ENCODE results near the gene FAM120A.

FAM120A gene

GRCh38 chr9:93532141-93532540, 80.7 kb downstream of the FAM120A start:
- DNase-seq (ENCODE audit: low read depth): no peak
- no peak for TF ChIP-seq CTCF (IDR thresholded peaks at IDR 0.05; ENCODE audit: insufficient read depth, low read depth, low read length, missing control alignments)

GRCh38 chr9:93533863-93534262, 82.4 kb downstream of the FAM120A start:
- DNase-seq (ENCODE audit: low read depth): no peak
- H3K4me3 ChIP-seq (ENCODE audit: low read depth, low read length): no peak overlapping the region
- no peak for TF ChIP-seq CTCF (IDR thresholded peaks at IDR 0.05; ENCODE audit: insufficient read depth, low read depth, low read length, missing control alignments)

More at GRCh38 chr9:93532141-93532540, 80.7 kb downstream of the FAM120A start:
- no peak overlapping the region for H3K4me3 ChIP-seq (ENCODE audit: low read depth, low read length)

GRCh38 chr9:93536167-93536566, 84.7 kb downstream of the FAM120A start:
- TF ChIP-seq CTCF (IDR thresholded peaks at IDR 0.05; ENCODE audit: insufficient read depth, low read depth, low read length, missing control alignments): no peak
- no peak overlapping the region for H3K4me3 ChIP-seq (ENCODE audit: low read depth, low read length)
- DNase-seq (ENCODE audit: low read depth): no peak

- no peak for DNase-seq (ENCODE audit: low read depth)
- no peak for TF ChIP-seq CTCF (IDR thresholded peaks at IDR 0.05; ENCODE audit: insufficient read depth, low read depth, low read length, missing control alignments)
- no peak overlapping the region for H3K4me3 ChIP-seq (ENCODE audit: low read depth, low read length)
Observed at GRCh38 chr9:93536874-93537273, 85.4 kb downstream of the FAM120A start.

GRCh38 chr9:93540305-93540704, 88.8 kb downstream of the FAM120A start:
- no peak overlapping the region for H3K4me3 ChIP-seq (ENCODE audit: low read depth, low read length)
- no peak for DNase-seq (ENCODE audit: low read depth)
- TF ChIP-seq CTCF (IDR thresholded peaks at IDR 0.05; ENCODE audit: insufficient read depth, low read depth, low read length, missing control alignments): no peak

- no peak for DNase-seq (ENCODE audit: low read depth)
- no peak for TF ChIP-seq CTCF (IDR thresholded peaks at IDR 0.05; ENCODE audit: insufficient read depth, low read depth, low read length, missing control alignments)
- H3K4me3 ChIP-seq (ENCODE audit: low read depth, low read length): no peak overlapping the region
Observed at GRCh38 chr9:93541005-93541404, 89.5 kb downstream of the FAM120A start.

- no peak for TF ChIP-seq CTCF (IDR thresholded peaks at IDR 0.05; ENCODE audit: insufficient read depth, low read depth, low read length, missing control alignments)
Observed at GRCh38 chr9:93541581-93542349, 90.3 kb downstream of the FAM120A start.

More at GRCh38 chr9:93541581-93542349, 90.3 kb downstream of the FAM120A start:
- no peak for DNase-seq (ENCODE audit: low read depth)
- no peak overlapping the region for H3K4me3 ChIP-seq (ENCODE audit: low read depth, low read length)
